Fibroblast of upper back skin (primary cell): Measurements from ENCODE around the gene HOXC11.

ENCODE experiments used
- DNase-seq: peaks from one replicate; pipeline ENCODE4 v3.0.0-alpha.2; 2013

Gene HOXC11

GRCh38 chr12:54012631-54013409 lies 39.9 kb downstream of the HOXC11 start:
- no peak for DNase-seq

GRCh38 chr12:54014377-54015017 lies 41.6 kb downstream of the HOXC11 start:
- DNase-seq: no peak

- DNase-seq: no peak
These were observed 42.3 kb downstream of the HOXC11 start for GRCh38 chr12:54015018-54015931.

- DNase-seq: no peak
These were observed 43.1 kb downstream of the HOXC11 start for GRCh38 chr12:54016051-54016450.

- peak; percentile 95 for DNase-seq
These were observed 43.6 kb downstream of the HOXC11 start for GRCh38 chr12:54016478-54016964.

GRCh38 chr12:54017027-54017788 lies 44.3 kb downstream of the HOXC11 start:
- peak; percentile 67 for DNase-seq

- peak; percentile 98 for DNase-seq
These were observed 45.0 kb downstream of the HOXC11 start for GRCh38 chr12:54017878-54018467.

GRCh38 chr12:54018468-54018984 lies 45.6 kb downstream of the HOXC11 start:
- DNase-seq: peak; percentile 82

- DNase-seq: peak; percentile 73
These were observed 46.3 kb downstream of the HOXC11 start for GRCh38 chr12:54019091-54019811.

GRCh38 chr12:54019924-54020590 lies 47.1 kb downstream of the HOXC11 start:
- DNase-seq: peak; percentile 71

GRCh38 chr12:54020591-54021405 lies 47.9 kb downstream of the HOXC11 start:
- no peak for DNase-seq

GRCh38 chr12:54021432-54022013 lies 48.6 kb downstream of the HOXC11 start:
- peak; percentile 46 for DNase-seq

GRCh38 chr12:54022960-54023884 lies 50.3 kb downstream of the HOXC11 start:
- no peak for DNase-seq

GRCh38 chr12:54024127-54024526 lies 51.2 kb downstream of the HOXC11 start:
- no peak for DNase-seq

GRCh38 chr12:54024581-54025305 lies 51.8 kb downstream of the HOXC11 start:
- DNase-seq: no peak

- DNase-seq: peak; percentile 67
These were observed 52.8 kb downstream of the HOXC11 start for GRCh38 chr12:54025499-54026405.
